Left lobe of liver (tissue), 2 donors: ENCODE measurements around the gene CHTF8. TPM values are rescaled to one million over a fixed set of nuclear protein-coding genes. Genes with fewer than 3 reads are reported as not detected.
"Not testable (repeated sequence)": the region's sequence is repeated elsewhere in the genome, so short reads cannot be mapped to it uniquely, and the experiment has no call there.

Source experiments
- ATAC-seq: fragments of 200-7000 bp; cut with Tn5 transposase; one replicate; pipeline ENCODE4 v1.9.1; 2020; ENCODE audit warnings: mild to moderate bottlenecking, moderate library complexity
- DNase-seq: peaks from one replicate; pipeline ENCODE4 v3.0.0-alpha.2; 2020; ENCODE audit warnings: low spot score
- total RNA-seq: library from RNA; stranded (reverse); gene quantifications from one replicate; pipeline ENCODE4 v1.2.1, GENCODE V29; 2021
- donor health status: DM: no; HTN: no; CAD: no; lungs with moderate emphysema.
- donor health status: DM: no; HTN: yes; CAD: no.

Gene CHTF8
- total RNA-seq, 1 donor from 2014 or later, result 59.1 TPM

DNA sequence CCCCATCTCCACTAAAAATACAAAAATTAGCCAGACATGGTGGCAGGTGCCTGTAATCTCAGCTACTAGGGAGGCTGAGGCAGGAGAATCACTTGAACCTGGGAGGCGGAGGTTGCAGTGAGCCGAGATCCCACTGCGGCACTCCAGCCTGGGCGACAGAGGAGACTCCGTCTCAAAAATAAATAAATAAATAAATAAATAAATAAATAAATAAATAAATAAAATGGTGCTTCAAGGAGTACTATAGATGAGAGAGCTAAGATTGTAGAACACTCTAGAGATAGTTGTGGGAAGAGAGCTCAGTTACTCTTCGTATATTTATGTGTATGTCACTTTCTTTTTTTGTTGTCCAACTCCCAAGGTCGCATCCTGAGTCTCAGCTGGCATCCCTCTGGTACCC is 7.1 kb upstream of the CHTF8 start:
- DNase-seq, ATAC-seq: not testable (repeated sequence)

DNA sequence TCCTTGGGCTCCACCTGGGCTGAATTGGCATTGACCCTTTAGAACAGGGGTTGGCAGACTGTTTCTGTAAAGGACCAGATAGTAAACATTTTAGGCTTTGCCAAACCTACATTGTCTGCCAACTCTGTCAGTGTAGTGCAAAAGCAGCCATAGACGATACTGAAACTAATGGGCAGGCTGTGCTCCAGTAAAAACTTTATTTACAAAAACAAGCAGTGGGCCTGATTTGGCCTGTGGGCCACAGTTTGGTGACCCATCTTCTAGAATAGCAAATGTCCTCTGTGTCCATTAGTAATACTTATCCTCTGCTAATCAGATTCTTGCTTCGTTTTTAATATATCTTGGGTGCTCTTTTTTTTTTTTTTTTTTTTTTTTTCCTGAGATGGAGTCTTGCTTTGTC is 6.2 kb upstream of the CHTF8 start:
- DNase-seq (no peak), ATAC-seq (no peak)

DNA sequence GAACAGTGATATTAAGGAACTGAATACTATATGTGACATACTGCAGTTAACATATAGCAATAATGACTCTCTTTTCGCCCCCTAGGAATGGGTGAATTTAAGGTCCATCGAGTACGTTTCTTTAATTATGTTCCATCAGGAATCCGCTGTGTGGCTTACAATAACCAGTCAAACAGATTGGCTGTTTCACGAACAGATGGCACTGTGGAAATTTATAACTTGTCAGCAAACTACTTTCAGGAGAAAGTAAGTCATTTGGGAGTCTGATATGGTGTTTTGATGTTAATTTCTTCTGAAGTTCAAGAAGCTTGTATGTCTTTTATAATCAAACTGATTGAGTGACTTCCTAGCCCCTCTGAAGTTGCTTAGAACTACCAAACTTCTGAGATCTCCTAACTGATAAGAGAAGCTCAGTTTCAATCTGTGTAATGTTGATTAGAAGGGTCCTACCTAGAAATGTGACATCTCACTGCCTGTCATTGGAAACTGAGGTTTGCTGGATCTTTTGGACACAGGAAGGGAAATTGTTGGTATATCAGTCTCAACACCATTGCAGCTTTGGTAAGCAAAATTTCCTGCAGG is 1.1 kb upstream of the CHTF8 start:
- no peak for ATAC-seq
- no peak for DNase-seq

DNA sequence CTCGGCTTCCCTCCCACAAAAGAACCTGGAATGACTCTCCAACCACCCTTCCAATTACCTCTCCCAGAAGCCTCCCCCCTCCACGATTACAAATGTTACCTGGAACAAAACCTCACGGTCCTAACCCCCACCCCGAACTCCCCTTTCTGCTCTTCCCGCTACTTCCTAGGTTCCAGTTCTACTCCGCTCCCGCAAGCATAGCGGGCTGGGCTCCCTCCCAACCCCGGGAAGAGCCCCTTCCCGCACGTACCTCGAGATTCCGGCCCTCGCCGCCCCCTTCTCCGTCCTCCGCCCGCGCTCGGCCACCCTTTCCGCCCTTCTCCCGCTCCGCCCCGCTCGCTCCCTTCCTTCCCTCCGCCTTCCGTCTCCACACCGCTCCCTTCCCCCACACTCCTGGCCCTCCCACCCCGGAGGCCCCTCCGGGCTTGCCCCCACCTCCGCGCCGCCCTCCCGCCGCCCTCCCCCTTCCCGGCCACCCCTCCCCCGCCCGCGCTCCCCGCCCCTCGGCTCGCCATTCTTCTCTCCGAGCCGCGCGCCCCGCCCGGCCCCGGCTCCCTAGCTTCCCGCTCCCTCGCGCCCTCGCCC is 457 bp downstream of the CHTF8 start:
- DNase-seq (peak; percentile 69), ATAC-seq (peak; percentile 74)

DNA sequence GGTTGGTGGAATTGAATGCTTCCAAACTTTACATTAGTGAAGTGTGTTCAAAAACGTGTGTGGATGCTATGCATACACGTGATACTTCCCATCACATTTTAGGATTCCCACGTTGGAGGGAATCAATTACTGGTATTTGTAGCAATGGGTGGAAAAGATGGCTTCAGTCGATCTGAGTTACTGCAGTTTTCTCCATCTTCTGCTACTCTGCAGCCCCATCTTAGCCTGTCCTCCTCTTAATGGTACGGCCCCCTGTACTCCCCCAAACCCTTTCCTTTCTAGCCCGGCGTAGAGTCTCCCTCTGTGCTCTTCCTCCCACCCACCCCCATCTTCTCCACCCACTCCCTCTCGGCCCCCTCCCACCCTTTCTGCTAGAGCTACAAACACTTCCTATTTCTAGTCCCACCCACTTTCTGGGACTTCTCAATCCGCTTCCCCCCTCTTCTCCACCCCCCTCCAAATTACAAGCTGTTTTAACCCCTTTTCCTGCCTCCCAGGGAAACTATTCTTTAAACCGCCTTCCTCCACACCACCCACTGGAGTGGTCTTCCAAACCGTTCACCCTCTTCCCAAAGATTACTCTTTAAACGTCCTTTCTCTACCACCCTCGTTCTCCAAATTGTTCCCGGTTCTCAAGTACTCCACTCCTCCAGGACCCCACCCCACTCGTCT is 1.1 kb downstream of the CHTF8 start:
- DNase-seq (no peak), ATAC-seq (no peak)

DNA sequence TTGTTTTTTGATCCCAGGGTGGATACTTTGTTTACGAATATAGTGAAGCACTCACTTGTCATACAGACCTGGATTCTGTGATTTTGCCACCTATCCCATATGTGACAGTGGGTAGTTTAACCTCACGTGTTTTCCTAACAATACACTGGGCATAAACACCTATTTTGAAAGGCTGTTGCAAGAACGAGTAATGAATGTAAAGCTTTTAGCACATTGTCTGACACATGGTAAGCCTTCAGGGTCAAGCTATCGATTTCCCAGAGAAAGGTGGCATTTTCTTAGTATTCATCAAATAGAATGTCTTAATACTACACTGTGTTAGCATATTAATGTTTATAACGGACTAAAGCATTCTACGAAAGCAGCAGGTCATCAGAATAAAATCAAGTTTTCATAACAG is 1.9 kb downstream of the CHTF8 start:
- ATAC-seq, result no peak
- no peak for DNase-seq

DNA sequence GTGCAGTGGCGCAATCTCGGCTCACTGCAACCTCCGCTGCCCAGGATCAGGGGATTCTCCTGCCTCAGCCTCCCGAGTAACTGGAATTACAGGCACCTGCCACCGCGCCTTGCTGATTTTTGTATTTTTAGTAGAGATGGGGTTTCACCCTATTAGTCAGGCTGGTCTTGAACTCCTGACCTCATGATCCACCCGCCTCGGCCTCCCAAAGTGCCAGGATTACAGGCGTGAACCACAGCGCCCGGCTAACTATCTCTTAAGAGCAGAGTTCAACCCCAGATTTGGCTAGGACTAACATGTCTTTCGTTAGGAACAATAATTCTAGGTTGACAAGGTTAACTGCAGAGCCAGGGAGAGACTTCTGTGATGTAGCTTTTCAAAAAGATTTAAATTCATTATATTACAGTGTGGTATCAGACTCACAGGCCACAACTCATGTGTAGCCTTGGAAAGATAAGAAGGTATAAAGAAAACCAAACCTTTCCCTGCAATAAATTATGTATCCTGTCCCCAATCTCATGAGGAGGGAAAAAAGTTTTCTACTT is 4.3 kb downstream of the CHTF8 start:
- DNase-seq, result no peak
- peak; percentile 37 for ATAC-seq

DNA sequence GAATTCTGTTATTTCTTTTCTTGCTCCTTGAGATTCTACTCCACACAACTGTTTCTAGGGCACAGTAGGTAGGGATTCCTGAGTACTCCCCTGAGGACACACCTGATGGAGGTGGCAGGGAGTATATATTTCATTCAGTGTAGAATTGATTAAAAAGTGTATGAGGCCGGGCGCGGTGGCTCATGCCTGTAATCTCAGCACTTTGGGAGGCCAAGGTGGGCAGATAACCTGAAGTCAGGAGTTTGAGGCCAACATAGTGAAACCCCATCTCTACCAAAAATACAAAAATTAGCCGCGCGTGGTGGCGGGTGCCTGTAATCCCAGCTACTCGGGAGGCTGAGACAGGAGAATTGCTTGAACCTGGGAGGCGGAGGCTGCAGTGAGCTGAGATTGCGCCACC is 5.6 kb downstream of the CHTF8 start:
- ATAC-seq, DNase-seq: not testable (repeated sequence)

DNA sequence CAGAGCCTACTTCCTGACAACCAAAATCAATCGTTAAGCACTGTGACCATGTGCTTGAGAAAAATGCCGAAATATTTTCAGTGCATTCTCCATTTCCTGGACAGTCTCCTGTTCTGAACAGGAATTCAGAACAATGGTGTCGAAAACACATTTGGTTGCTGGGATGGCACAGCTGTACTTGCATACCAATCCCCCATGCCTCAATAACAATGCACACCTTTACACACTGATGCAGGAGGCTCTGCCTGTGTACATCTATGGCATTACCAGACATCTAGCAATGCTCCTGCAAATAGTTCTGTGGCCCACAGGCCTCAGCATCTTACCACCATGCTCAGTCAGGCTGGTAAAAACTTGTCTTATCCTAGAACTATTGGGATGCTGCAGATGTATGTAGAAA is 6.2 kb downstream of the CHTF8 start:
- DNase-seq (no peak), ATAC-seq (no peak)

DNA sequence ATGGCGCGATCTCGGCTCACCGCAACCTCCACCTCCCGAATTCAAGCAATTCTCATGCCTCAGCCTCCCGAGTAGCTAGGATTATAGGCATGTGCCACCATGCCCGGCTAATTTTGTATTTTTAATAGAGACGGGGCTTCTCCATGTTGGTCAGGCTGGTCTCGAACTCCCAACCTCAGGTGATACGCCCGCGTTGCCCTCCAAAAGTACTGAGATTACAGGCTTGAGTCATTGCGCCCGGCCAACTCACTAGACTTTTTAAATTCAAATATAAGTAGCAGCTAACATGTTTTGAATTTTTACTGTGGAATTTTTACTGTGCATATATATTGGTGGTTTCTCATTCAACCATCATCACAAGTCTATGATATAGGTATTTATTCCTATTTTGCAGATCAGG is 7.4 kb downstream of the CHTF8 start:
- ATAC-seq, DNase-seq: not testable (repeated sequence)

DNA sequence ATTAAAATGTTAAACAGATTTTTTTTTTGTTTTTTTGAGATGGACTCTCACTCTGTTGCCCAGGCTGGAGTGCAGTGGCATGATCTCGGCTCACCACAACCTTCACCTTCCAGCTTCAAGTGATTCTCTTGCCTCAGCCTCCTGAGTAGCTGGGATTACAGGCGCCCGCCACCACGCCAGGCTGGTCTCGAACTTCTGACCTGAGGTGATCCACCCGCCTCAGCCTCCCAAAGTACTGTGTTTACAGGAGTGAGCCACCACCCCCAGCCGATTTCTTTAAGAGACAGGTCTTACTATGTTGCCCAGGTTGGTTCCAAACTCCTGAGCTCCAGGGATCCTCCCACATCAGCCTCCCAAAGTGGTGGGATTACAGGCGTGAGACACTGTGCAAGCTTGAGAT is 8.0 kb downstream of the CHTF8 start:
- ATAC-seq, DNase-seq: not testable (repeated sequence)

DNA sequence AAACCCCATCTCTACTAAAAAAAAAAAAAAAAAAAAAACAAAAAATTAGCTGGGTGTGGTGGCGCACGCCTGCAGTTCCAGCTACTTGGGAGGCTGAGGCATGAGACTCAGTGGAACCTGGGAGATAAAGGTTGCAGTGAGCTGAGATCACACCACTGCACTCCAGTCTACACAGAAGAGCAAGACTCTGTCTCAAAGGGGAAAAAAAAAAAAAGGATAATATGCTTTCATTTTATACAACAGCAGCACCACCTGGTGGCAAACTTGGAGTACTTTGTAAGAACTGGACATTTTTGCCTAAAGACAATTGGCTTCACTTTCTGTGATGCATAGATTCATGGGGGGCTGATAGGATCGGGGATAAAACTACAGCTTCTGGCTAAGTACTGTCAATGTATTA is 8.5 kb downstream of the CHTF8 start:
- DNase-seq (no peak), ATAC-seq (peak; percentile 56)

DNA sequence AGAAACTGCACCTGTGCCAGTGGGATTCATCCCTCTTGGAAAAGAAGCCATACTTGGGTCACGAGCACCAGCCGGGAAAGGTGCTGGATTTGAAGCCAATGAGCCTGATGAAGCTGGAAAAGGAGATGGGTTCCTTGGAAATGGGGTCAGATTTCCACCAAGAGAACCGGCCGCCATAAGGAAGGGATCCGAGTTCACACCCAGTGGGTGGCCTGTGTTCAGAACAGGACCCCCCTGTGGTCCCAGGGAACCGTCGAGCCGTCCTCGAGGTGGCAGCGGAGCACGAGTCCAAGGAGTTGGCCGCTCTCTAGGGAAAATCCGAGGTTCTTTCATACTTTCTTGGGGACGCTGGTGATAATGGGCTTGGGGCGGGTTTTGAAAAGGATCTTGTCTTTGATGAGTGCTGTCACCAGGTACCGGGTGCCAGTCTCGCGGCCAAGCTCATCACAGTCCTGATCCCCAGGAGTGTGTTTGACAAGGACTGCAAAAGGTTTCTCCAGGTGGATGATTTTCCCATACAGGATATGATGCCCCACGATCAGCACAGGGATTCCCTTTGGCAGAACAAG is 12.2 kb downstream of the CHTF8 start:
- ATAC-seq (no peak), DNase-seq (no peak)

DNA sequence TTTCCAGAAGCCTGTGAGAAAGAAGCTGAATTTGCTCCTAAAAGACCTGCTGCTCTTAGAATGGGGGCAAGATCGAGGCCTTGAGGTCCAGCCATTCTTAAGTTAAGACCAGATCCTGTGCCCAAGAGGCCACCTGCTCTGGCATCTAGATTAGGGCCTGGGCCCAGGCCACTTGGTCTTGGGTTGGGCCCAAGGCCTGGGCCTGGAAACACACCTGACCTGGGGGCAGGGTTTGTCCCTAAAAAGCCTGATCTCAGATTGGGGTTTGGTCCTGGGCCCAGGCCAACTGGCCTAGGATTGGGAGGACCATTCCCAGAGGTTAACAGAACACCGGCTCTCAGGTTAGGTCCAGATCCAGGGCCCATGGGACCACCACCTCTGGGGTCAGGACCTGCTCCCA is 12.9 kb downstream of the CHTF8 start:
- DNase-seq, result peak; percentile 70
- peak; percentile 69 for ATAC-seq

DNA sequence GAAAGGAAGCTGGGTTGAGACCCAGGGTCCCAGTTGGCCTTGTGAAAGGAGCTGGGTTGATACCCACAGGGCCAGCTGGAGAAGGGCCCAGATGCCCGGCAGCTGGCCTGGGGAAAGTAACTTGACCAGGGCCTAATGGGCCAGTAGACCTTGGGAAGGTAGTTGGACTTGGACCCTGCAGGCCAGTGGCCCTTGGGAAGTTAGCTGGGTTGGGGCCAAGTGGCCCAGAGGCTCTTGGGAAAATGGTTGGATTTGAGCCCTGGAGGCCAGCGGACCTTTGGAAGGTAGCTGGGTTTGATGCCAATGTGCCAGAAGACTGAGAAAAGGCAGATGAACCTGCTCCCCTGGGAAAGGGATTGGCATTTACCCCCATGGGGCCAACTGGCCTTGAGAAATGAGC is 13.4 kb downstream of the CHTF8 start:
- DNase-seq, result peak; percentile 96
- ATAC-seq, result peak; percentile 92

DNA sequence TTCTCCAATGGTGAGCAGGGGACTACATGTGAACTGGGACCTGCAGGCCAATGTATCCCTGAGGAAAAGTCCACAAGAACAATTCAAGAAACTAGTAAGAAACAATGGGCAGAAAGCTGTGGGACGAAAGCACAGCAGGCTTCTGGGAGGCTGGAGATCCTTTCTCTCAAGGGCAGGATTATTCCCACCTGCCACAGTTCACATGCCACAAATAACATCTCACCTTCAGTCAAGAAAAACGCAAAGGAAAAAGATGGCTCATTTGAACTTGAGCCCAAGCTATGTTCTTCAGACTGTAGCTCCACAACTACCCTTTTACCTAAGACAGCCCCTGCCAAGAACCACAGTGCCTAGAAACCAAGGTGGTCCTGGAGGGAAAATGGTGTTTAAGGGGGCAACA is 13.9 kb downstream of the CHTF8 start:
- DNase-seq (no peak), ATAC-seq (no peak)

DNA sequence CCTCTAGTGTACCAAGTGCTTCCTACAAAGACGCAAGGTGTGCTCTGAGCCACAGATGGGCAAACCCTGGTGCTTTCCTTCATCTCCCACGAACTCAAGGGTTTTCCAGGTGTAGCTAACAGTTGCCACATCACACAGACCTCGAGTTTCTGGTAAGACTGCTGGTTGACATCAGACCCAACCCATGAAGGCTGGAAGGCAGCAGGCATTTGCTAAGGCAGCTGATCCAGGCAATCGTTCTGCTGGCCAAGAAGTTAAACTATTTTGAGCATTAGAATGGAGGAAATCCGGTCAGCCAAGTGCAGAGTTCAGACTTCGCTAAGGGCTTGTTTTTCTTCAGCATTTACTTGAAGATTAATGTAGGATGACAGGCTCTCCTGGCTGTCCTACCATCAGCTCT is 15.5 kb downstream of the CHTF8 start:
- ATAC-seq (no peak), DNase-seq (no peak)

DNA sequence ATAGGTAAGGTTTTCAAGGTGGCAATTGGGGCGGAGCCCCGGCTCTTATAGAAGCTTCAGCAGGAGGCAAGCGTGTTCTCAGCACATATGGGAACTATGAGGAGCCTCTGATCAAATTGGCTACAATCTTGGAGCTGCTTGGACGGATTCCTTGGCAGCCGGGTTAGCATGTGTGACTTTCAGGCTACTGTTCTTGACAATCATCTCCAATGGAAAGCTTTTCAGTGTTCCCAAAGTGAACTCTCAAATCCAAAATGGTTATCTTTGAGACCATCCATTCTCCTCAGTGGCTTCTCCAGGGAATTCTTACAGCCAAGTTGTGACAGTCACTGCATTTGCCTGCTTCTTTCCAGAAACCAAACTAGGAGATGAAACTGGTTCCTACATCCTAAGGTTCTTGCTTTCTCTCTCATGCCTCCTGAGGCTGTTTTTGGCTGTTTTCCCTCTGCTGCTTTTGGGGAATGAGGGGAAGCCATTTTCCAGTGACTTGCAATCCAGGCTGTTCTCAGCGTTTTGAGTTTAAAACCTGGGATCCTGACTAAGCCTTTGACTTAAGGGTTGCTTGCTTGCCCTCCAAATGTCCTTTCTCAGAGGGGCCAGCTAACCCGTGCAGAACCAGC is 16.0 kb downstream of the CHTF8 start:
- no peak for DNase-seq
- no peak for ATAC-seq

DNA sequence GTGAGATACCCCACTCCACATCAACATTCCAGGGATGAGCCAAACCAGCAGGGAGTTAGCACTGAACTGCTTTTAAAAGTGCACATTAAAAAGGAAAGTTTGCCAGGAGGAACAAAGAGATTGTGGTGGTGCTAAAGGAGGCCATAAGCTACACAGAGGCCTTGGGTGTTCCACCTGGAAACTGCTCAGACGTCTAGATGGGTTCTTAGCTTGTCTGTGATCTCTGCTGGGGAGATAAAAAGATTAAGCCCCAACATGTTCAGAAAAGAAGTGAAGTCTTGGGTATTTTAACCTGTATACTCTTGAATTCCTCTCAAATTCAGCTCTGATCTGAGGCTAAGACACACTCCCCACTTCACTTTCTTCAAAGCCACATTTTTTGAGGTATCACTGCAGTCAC is 16.6 kb downstream of the CHTF8 start:
- ATAC-seq (no peak), DNase-seq (no peak)

DNA sequence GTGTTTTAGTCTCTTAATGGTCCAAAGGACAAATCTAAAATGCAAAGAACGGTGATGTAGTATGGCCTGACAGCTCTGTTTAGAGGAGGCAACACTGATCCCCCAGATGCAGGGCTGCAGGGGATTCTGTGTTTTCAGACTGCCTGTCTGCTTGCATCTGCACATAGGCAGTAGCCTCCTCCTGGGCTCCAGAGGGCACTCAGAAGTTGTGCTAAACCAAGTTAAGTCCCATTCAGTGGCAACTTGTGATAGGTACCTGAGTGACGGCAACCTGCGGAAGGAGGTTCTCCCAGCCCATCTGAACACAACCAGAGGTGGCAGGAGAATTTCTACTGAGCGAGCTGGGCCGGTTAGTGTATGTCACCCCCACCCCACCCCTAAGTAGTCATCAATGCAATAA is 17.0 kb downstream of the CHTF8 start:
- ATAC-seq (no peak), DNase-seq (no peak)

DNA sequence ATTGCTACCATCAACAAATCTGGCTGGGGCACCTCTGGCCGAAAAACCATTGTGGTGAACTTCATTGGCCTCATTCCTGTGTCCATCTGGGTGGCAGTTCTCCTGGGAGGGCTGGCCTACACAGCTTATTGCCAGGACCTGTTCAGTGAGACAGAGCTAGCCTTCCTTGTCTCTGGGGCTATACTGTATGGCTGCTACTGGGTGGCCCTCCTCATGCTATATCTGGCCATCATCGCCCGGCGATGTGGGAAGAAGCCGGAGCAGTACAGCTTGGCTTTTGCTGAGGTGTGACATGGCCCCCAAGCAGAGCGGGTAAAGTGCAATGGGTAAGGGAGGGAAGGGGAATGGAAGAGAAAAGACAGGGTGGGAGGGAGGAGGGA is 17.4 kb downstream of the CHTF8 start:
- DNase-seq (no peak), ATAC-seq (no peak)
